22Rv1 (cell line): Measurements from ENCODE around the gene C5orf52.
"Not testable (repeated sequence)": the region's sequence is repeated elsewhere in the genome, so short reads cannot be mapped to it uniquely, and the experiment has no call there.

ENCODE experiments used
- H3K27ac ChIP-seq: fragments of 450-650 bp; 2 replicates; pipeline ENCODE4 v1.5.1; 2017
- ZFX ChIP-seq: fragments of 450-650 bp; IDR thresholded peaks from 2 replicates; pipeline ENCODE4 v1.6.1; 2017; ENCODE audit warnings: antibody characterized with exemption, borderline replicate concordance
- TF ChIP-seq, protein P1 (sequence below): fragments of 450-650 bp; IDR thresholded peaks from 2 replicates; pipeline ENCODE4 v1.5.1; 2017; ENCODE audit warnings: mild to moderate bottlenecking

C5orf52 gene

DNA sequence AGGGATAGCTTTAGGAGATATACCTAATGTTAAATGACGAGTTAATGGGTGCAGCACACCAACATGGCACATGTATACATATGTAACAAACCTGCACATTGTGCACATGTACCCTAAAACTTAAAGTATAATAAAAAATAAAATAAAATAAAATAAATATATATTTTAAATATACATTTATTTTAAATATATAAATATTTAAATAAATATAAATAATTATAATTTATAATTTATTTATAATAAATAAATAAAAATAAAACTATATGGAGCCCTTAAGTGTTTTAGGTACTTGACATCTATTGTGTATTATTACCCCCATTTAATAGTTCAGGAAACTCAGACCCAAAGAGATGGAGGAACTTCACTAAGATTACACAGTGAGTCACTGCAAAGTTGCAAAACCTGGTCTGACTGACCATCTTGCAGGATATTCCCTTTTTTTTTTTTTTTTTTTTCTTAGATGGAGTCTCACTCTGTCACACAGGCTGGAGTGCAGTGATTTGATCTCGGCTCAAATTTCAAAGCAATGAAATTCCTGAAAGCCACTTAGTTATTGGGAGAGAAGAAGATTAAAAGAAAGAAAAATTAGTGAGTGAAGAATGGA lies 5.8 kb upstream of the C5orf52 start:
- no peak overlapping the region for H3K27ac ChIP-seq
- no peak for TF ChIP-seq ZFX
- TF ChIP-seq, protein P1, sequence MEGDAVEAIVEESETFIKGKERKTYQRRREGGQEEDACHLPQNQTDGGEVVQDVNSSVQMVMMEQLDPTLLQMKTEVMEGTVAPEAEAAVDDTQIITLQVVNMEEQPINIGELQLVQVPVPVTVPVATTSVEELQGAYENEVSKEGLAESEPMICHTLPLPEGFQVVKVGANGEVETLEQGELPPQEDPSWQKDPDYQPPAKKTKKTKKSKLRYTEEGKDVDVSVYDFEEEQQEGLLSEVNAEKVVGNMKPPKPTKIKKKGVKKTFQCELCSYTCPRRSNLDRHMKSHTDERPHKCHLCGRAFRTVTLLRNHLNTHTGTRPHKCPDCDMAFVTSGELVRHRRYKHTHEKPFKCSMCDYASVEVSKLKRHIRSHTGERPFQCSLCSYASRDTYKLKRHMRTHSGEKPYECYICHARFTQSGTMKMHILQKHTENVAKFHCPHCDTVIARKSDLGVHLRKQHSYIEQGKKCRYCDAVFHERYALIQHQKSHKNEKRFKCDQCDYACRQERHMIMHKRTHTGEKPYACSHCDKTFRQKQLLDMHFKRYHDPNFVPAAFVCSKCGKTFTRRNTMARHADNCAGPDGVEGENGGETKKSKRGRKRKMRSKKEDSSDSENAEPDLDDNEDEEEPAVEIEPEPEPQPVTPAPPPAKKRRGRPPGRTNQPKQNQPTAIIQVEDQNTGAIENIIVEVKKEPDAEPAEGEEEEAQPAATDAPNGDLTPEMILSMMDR: no peak

DNA sequence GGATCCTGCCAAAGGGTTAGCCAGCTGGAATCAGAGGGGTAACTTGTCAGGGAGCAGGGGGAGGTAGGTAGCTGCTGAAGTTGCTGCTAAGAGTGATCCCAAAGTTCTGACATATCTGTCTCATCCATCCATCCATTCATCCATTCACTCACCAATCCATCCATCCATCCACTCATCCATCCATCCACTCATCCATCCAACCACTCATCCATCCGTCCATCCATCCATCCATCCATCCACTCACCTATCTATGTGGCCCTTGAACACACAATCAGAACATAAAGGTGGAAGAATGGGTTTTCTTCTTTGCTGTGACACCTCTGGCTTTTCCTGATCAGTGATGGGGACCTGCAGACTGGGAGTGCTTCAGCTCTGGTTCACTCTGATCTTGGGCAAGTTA lies 3.0 kb upstream of the C5orf52 start:
- no peak overlapping the region for H3K27ac ChIP-seq
- TF ChIP-seq ZFX: no peak

DNA sequence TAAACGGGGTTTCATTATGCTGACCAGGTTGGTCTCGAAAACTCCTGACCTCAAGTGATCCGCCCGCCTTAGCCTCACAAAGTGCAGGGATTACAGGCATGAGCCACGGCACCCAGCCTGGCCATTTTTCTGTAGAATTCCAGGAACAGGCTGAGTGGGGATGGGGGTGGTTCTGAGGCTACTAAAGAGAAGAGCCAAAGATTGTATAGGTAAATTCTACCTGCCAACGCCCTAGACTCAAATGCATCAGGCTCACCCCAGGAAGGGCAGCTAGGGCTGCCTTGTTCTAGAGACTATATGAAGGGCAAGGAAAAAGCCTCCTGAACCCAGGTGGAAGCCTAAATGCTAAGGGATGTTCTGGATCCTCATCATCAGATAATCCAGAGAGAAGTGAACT lies 1.6 kb upstream of the C5orf52 start:
- H3K27ac ChIP-seq: no peak overlapping the region
- TF ChIP-seq, protein P1: no peak

DNA sequence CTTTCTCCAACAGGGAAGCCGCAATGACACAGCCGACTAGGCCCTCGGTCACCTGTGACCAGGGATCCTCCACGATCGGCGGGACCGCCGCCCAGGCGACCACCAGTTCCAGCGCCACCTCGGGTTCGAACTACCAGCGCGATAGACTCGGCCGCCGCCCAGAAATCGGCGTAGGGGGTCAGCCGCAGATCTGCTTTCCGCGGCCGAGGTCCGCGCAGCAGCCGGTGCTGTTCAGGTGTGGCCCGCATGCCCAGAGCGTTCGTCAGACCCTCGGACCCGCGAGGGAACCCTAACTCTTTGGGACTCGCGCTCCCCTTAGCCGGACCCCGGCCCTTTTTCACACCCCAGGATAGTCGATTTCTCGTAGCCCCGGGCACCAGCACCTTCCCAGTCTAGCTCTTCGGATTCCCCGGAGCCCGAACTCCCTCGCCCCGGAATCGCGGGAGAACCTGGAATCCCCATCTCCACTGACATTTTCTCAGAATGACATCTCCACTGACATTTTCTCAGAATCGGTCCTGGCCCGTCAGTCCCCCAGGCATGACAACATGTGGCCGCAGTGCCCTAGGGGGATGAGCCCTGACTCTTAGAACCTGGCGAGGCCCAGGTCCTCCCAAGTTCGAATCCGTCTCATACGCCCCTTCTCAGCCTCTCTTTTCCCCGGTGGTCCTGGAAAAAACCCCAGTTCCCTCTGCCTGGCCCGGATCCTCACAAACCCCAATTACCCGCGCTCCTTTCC lies 428 bp downstream of the C5orf52 start:
- TF ChIP-seq, protein P1: no peak

DNA sequence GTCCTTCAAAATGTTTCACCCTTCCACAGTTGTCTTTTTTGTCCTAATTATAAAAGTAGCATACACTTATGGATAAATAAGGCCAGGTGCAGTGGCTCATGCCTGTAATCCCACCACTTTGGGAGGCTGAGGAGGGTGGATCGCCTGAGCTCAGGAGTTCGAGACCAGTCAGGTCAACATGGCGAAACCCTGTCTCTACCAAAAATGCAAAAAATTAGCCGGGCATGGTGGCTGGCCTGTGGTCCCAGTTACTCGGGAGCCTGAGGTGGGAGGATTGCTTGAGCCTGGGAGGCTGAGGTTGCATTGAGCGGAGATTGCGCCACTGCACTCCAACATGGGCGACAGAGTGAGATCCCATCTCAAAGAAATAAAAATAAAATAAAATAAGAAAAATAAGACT lies 1.6 kb downstream of the C5orf52 start:
- no peak overlapping the region for H3K27ac ChIP-seq

More for the DNA sequence above, 428 bp downstream of the C5orf52 start:
- no peak overlapping the region for H3K27ac ChIP-seq

DNA sequence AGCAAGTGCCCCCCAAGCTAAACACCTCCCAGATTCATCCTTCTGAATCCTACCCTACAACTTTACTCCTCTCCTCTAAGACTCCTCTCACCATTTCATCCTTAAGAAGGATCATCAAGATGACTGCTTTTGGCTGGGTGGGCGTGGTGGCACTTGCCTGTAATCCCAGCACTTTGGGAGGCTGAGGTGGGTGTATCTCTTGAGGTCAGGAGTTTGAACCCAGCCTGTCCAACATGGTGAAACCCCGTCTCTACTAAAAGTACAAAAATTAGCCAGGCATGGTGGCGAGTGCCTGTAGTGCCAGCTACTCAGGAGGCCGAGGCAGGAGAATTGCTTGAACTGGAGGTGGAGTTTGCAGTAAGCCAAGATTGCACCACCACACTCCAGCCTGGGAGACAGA lies 3.0 kb downstream of the C5orf52 start:
- not testable (repeated sequence) for H3K27ac ChIP-seq

More for the DNA sequence above, 1.6 kb downstream of the C5orf52 start:
- no peak for TF ChIP-seq ZFX
- TF ChIP-seq, protein P1: no peak

DNA sequence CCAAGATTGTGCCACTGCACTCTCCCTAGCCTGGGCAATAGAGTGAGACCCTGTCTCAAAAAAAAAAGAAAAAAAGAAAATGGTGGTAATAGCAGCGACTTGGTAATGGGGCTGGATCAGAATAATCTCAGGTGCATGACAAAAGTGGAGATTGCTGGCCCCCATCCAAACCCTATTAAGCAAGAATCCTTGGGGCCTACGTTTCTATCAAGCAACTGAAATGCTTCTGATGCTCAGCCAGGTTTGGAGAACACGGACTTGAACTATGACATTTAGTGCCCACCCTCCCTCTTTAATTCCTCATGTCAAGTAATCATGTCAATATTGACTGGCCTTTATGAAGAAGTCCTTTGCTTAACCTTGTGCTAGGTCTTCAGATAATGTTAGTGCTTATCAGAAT lies 6.6 kb downstream of the C5orf52 start:
- no peak overlapping the region for H3K27ac ChIP-seq
- TF ChIP-seq, protein P1: no peak

DNA sequence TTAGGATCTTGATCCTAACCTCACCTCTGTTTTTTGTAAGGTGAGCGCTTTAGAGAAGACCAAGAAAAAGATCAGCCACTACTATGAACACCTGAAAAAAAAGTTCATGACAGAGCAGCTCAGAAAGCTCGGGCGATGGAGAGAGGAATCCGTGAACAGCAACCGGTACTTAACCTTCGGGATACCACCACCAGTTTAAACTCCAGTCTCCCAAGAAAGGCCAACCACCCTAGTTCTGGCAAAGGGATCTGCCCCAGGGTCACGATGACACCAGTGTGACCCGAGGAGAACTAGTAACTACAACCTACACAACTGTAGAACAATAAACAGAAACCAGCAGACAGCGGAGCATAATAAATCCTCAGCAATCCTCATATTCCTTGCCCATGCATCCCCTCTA lies 8.5 kb downstream of the C5orf52 start:
- no peak overlapping the region for H3K27ac ChIP-seq
- no peak for TF ChIP-seq ZFX
- TF ChIP-seq, protein P1: no peak
